Measurements from ENCODE around the gene POLE4. TPM values are rescaled to one million over a fixed set of nuclear protein-coding genes. Genes with fewer than 3 reads are reported as not detected.
A peak's percentile ranks its signal among the peaks of the same experiment; 100 is the strongest.

Gene POLE4
- total RNA-seq, 1 experiment from 2014 or later = 25.6 TPM

- Histone ChIP-seq H3K4me1 (ENCODE audit: control insufficient read depth in 1 of 2, insufficient read depth in 2 of 2, low read length in 2 of 2) (peaks cover 0 to 5% of the 10 kb centered on the region in 2 experiments; a peak in 1 of 4 replicates), H3K9me3 (ENCODE audit: control insufficient read depth in 1 of 2, insufficient read depth in 1 of 2, low read depth in 1 of 2, low read length in 2 of 2) (no peaks in the 10 kb centered on the region), H3K79me2 (ENCODE audit: insufficient read depth, low read length) (no peaks in the 10 kb centered on the region), H3K4me3 (replicated peaks in 1 of 2; ENCODE audit: low read depth in 1 of 2, low read length in 2 of 2) (no peak overlapping the region), H2AFZ (ENCODE audit: low read depth, low read length, poor library complexity, severe bottlenecking) (no peak overlapping the region), H3K4me2 (ENCODE audit: low read length) (no peak overlapping the region), H3K9me2 (ENCODE audit: insufficient read depth) (no peaks in the 10 kb centered on the region), H4K20me1 (ENCODE audit: insufficient read depth) (no peaks in the 10 kb centered on the region), H3K27ac (ENCODE audit: low read depth, low read length) (no peak overlapping the region), H3K27me3 (ENCODE audit: insufficient read depth, low read length) (no peaks in the 10 kb centered on the region; the same call in 1 of the 2 replicates), H3K36me3 (ENCODE audit: control insufficient read depth in 1 of 2, insufficient read depth in 2 of 2, low read length in 2 of 2) (no peaks in the 10 kb centered on the region), H3K9ac (ENCODE audit: low read length) (no peak overlapping the region)
- ATAC-seq = no peak
- BruUV-seq (replicated peaks) = no TSS peak
- POLR2A ChIA-PET = no interaction called here
- intact Hi-C loops (cut with micrococcal nuclease) = no loop called here
- RAD21 ChIA-PET (ENCODE audit: low non-redundant PET in 1 of 2, low total read pairs in 2 of 2, uncharacterized antibody in 2 of 2, unreplicated experiment in 2 of 2) = no interaction called here
- CTCF ChIA-PET = no interaction called here
- DNase-seq (ENCODE audit: low read depth, low spot score) = no peak
- TF ChIP-seq SIN3A (IDR thresholded peaks at IDR 0.05; ENCODE audit: low read depth) (no peak), SRF (IDR thresholded peaks at IDR 0.05; ENCODE audit: low read depth) (peak; percentile 71; the same call in 1 of the 2 replicates)
Measured at GRCh38 chr2:74947703-74948102, 10.7 kb upstream of the POLE4 start.

DNA sequence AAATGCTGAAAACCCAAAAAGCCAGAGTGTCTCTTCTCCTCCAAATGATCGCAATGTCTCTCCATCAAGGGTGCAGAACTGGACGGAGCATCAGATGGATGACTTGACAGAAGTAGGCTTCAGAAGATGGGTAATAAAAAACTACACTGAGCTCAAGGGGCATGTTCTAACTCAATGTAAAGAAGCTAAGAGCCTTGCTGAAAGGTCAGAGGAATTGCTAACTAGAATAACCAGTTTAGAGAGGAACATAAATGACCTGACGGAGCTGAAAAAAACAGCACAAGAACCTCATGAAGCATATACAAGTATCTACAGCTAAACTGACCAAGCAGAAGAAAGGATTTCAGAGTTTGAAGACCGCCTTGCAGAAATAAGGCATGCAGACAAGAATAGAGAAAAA, 9.7 kb upstream of the POLE4 start:
- Histone ChIP-seq H3K27me3 (ENCODE audit: insufficient read depth, low read length) (no peaks in the 10 kb centered on the region; the same call in 1 of the 2 replicates), H3K4me1 (ENCODE audit: control insufficient read depth in 1 of 2, insufficient read depth in 2 of 2, low read length in 2 of 2) (peaks cover 0 to 5% of the 10 kb centered on the region in 2 experiments; a peak in 1 of 4 replicates), H4K20me1 (ENCODE audit: insufficient read depth) (no peaks in the 10 kb centered on the region), H2AFZ (ENCODE audit: low read depth, low read length, poor library complexity, severe bottlenecking) (no peak overlapping the region), H3K27ac (ENCODE audit: low read depth, low read length) (no peak overlapping the region), H3K79me2 (ENCODE audit: insufficient read depth, low read length) (no peaks in the 10 kb centered on the region), H3K9me2 (ENCODE audit: insufficient read depth) (no peaks in the 10 kb centered on the region), H3K4me2 (ENCODE audit: low read length) (no peak overlapping the region), H3K4me3 (replicated peaks in 1 of 2; ENCODE audit: low read depth in 1 of 2, low read length in 2 of 2) (no peak overlapping the region), H3K9ac (ENCODE audit: low read length) (no peak overlapping the region), H3K36me3 (ENCODE audit: control insufficient read depth in 1 of 2, insufficient read depth in 2 of 2, low read length in 2 of 2) (no peaks in the 10 kb centered on the region), H3K9me3 (ENCODE audit: control insufficient read depth in 1 of 2, insufficient read depth in 1 of 2, low read depth in 1 of 2, low read length in 2 of 2) (no peaks in the 10 kb centered on the region)
- ATAC-seq = no peak
- ChIA-PET POLR2A (no interaction called here), RAD21 (ENCODE audit: low non-redundant PET in 1 of 2, low total read pairs in 2 of 2, uncharacterized antibody in 2 of 2, unreplicated experiment in 2 of 2) (no interaction called here), CTCF (no interaction called here)
- intact Hi-C loops (cut with micrococcal nuclease) = no loop called here
- no TSS peak for BruUV-seq (replicated peaks)
- TF ChIP-seq RAD21 (IDR thresholded peaks at IDR 0.05; ENCODE audit: low read depth) (no peak), CEBPB (IDR thresholded peaks at IDR 0.05; ENCODE audit: low read depth) (no peak), JUND (IDR thresholded peaks at IDR 0.05) (no peak), EZH2 (IDR thresholded peaks at IDR 0.05) (no peak), EGR1 (IDR thresholded peaks at IDR 0.05; ENCODE audit: low read depth) (no peak), POLR2AphosphoS5 (IDR thresholded peaks at IDR 0.05; ENCODE audit: low read depth, low read length) (no peak), TCF7L2 (IDR thresholded peaks at IDR 0.05; ENCODE audit: borderline replicate concordance, extremely low read depth, insufficient read depth, insufficient read length) (no peak), EZH2phosphoT487 (IDR thresholded peaks at IDR 0.05; ENCODE audit: borderline replicate concordance) (no peak), CBX3 (IDR thresholded peaks at IDR 0.05; ENCODE audit: low read depth) (no peak)
- TF ChIP-seq, protein P1, sequence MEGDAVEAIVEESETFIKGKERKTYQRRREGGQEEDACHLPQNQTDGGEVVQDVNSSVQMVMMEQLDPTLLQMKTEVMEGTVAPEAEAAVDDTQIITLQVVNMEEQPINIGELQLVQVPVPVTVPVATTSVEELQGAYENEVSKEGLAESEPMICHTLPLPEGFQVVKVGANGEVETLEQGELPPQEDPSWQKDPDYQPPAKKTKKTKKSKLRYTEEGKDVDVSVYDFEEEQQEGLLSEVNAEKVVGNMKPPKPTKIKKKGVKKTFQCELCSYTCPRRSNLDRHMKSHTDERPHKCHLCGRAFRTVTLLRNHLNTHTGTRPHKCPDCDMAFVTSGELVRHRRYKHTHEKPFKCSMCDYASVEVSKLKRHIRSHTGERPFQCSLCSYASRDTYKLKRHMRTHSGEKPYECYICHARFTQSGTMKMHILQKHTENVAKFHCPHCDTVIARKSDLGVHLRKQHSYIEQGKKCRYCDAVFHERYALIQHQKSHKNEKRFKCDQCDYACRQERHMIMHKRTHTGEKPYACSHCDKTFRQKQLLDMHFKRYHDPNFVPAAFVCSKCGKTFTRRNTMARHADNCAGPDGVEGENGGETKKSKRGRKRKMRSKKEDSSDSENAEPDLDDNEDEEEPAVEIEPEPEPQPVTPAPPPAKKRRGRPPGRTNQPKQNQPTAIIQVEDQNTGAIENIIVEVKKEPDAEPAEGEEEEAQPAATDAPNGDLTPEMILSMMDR (IDR thresholded peaks at IDR 0.05 in 2 of 3, conservative IDR thresholded peaks at IDR 0.05 in 1 of 3; ENCODE audit: borderline replicate concordance in 1 of 3, insufficient read depth in 1 of 3, low read depth in 2 of 3, low read length in 2 of 3) = no peak
- DNase-seq (ENCODE audit: low read depth, low spot score) = no peak
